A549 (cell line): ENCODE measurements around the gene JAM3. TPM values are rescaled to one million over a fixed set of nuclear protein-coding genes. Genes with fewer than 3 reads are reported as not detected.

Source experiments
- ATAC-seq, 2 experiments: fragments of 200-7000 bp in 1 of 2; fragments of >200 bp in 1 of 2; cut with Nextera tagmentation in 1 of 2; cut with Tn5 transposase in 1 of 2; 3 replicates each; pipeline versions ENCODE4 v1.8.0 to v1.9.1; 2018 to 2020; ENCODE audit warnings: mild to moderate bottlenecking in 1 of 2, moderate library complexity in 1 of 2
- CTCF ChIA-PET: fragments of 300-600 bp; sonication (Branson Sonifier 250); formaldehyde crosslinking; extraction: SDS; loops from one replicate; lab custom pipeline; 2021; ENCODE audit warnings: antibody characterized with exemption, inconsistent platforms; lab: Yijun Ruan, JAX
- POLR2A ChIA-PET: fragments of 350-600 bp; formaldehyde crosslinking; extraction: SDS; loops from one replicate; lab custom pipeline; 2021; ENCODE audit warnings: antibody characterized with exemption, inconsistent platforms; lab: Yijun Ruan, JAX
- DNase-seq, 2 experiments: peaks; one replicate each; pipeline versions ENCODE4 v3.0.0 to v3.0.0-alpha.2; 2011 to 2016; ENCODE audit warnings: low read depth in 1 of 2, low spot score in 1 of 2
- FAIRE-seq: peaks from 2 replicates; lab custom pipeline; 2011; peaks lifted over from hg19 to GRCh38; lab: Jason Lieb, UNC
- H3K27ac ChIP-seq, 2 experiments: fragments of >200 bp; sonication (Bioruptor Twin); formaldehyde crosslinking; 3 replicates each; pipeline ENCODE4 v1.5.1; 2016 to 2017
- H3K4me1 ChIP-seq: fragments of >200 bp; sonication (Bioruptor Twin); formaldehyde crosslinking; 3 replicates; pipeline ENCODE4 v1.6.1; 2016
- H3K4me2 ChIP-seq: fragments of >200 bp; sonication (Bioruptor Twin); formaldehyde crosslinking; 3 replicates; pipeline ENCODE4 v1.6.1; 2016
- H3K4me3 ChIP-seq: fragments of >200 bp; sonication (Bioruptor Twin); formaldehyde crosslinking; 3 replicates; pipeline ENCODE4 v1.5.1; 2016
- H3K9me3 ChIP-seq: fragments of >200 bp; sonication (Bioruptor Twin); formaldehyde crosslinking; 3 replicates; pipeline ENCODE4 v1.6.1; 2016
- BHLHE40 ChIP-seq: IDR thresholded peaks from 2 replicates; pipeline ENCODE4 v1.6.1; 2012; ENCODE audit warnings: low read depth, low read length, inconsistent platforms
- CHD4 ChIP-seq: fragments of 200-600 bp; sonication (generic); IDR thresholded peaks from 2 replicates; pipeline ENCODE4 v1.6.1; 2016; ENCODE audit warnings: antibody characterized with exemption, mild to moderate bottlenecking, borderline replicate concordance
- CTCF ChIP-seq: fragments of >200 bp; sonication (Bioruptor Twin); formaldehyde crosslinking; IDR thresholded peaks from 3 replicates; pipeline ENCODE4 v1.5.1; 2016
- EHF ChIP-seq: fragments of 250-450 bp; sonication (Bioruptor Pico); IDR thresholded peaks from 2 replicates; pipeline ENCODE4 v1.5.0; 2020; ENCODE audit warnings: mild to moderate bottlenecking
- EHMT2 ChIP-seq: fragments of 200-600 bp; sonication (generic); IDR thresholded peaks from 2 replicates; pipeline ENCODE4 v1.6.1; 2016; ENCODE audit warnings: antibody characterized with exemption, low read depth, mild to moderate bottlenecking, moderate library complexity
- ELK1 ChIP-seq: fragments of 150-350 bp; IDR thresholded peaks from 2 replicates; pipeline ENCODE4 v1.6.1; 2014; ENCODE audit warnings: low read depth, mild to moderate bottlenecking, low read length
- EP300 ChIP-seq, 2 experiments: fragments of >200 bp; sonication (Bioruptor Twin); formaldehyde crosslinking; IDR thresholded peaks; 2 replicates in 1 of 2; 3 replicates in 1 of 2; pipeline ENCODE4 v1.6.1; 2016 to 2017
- ESRRA ChIP-seq: fragments of 150-350 bp; IDR thresholded peaks from 2 replicates; pipeline ENCODE4 v1.6.1; 2014; ENCODE audit warnings: mild to moderate bottlenecking, low read length, borderline replicate concordance
- FOSL2 ChIP-seq, 2 experiments: fragments of 450-650 bp in 1 of 2; fragments of >200 bp in 1 of 2; sonication (Bioruptor Twin) in 1 of 2; formaldehyde crosslinking; IDR thresholded peaks; 2 replicates each; pipeline versions ENCODE4 v1.5.0 to v1.6.1; 2016 to 2020; ENCODE audit warnings: mild to moderate bottlenecking in 1 of 2, moderate library complexity in 1 of 2
- HDAC2 ChIP-seq: fragments of 200-600 bp; sonication (generic); IDR thresholded peaks from 2 replicates; pipeline ENCODE4 v1.6.1; 2016
- HES2 ChIP-seq: fragments of >200 bp; sonication (Bioruptor Twin); formaldehyde crosslinking; IDR thresholded peaks from 2 replicates; pipeline ENCODE4 v1.6.1; 2016
- HEYL ChIP-seq: fragments of 250-450 bp; sonication (Bioruptor Pico); IDR thresholded peaks from 2 replicates; pipeline ENCODE4 v1.8.0; 2021; ENCODE audit warnings: mild to moderate bottlenecking, moderate library complexity
- HMGXB4 ChIP-seq: fragments of 250-450 bp; sonication (Bioruptor Pico); IDR thresholded peaks from 2 replicates; pipeline ENCODE4 v1.5.0; 2021; ENCODE audit warnings: mild to moderate bottlenecking, moderate library complexity, borderline replicate concordance
- HOXA7 ChIP-seq: fragments of 250-450 bp; sonication (Bioruptor Pico); IDR thresholded peaks from 2 replicates; pipeline ENCODE4 v1.5.0; 2020; ENCODE audit warnings: mild to moderate bottlenecking, moderate library complexity
- HOXB5 ChIP-seq: fragments of 250-450 bp; sonication (Bioruptor Pico); IDR thresholded peaks from 2 replicates; pipeline ENCODE4 v1.5.0; 2020; ENCODE audit warnings: mild to moderate bottlenecking, moderate library complexity
- JUNB ChIP-seq: fragments of >200 bp; sonication (Bioruptor Twin); formaldehyde crosslinking; IDR thresholded peaks from 2 replicates; pipeline ENCODE4 v1.6.1; 2016
- KDM5A ChIP-seq: fragments of 200-600 bp; sonication (generic); IDR thresholded peaks from 2 replicates; pipeline ENCODE4 v1.6.1; 2016; ENCODE audit warnings: antibody characterized with exemption, mild to moderate bottlenecking
- MAFK ChIP-seq: fragments of 450-650 bp; IDR thresholded peaks from 2 replicates; pipeline ENCODE4 v1.6.1; 2014; ENCODE audit not compliant: partially characterized antibody
- MAX ChIP-seq: IDR thresholded peaks from 2 replicates; pipeline ENCODE4 v1.6.1; 2012
- MAZ ChIP-seq: fragments of 150-350 bp; IDR thresholded peaks from 2 replicates; pipeline ENCODE4 v1.6.1; 2014; ENCODE audit warnings: antibody characterized with exemption, low read depth, low read length, borderline replicate concordance
- NFE2L2 ChIP-seq: fragments of 150-350 bp; conservative IDR thresholded peaks from 2 replicates; pipeline ENCODE4 v1.6.1; 2014; ENCODE audit warnings: low read length
- NR3C1 ChIP-seq: fragments of >200 bp; sonication (Bioruptor Twin); formaldehyde crosslinking; IDR thresholded peaks from 3 replicates; pipeline ENCODE4 v1.6.1; 2017
- PHF8 ChIP-seq: fragments of 200-600 bp; sonication (generic); IDR thresholded peaks from 2 replicates; pipeline ENCODE4 v1.6.1; 2016; ENCODE audit warnings: low read depth, mild to moderate bottlenecking, antibody characterized with exemption, moderate library complexity, borderline replicate concordance
- RARB ChIP-seq: fragments of 250-450 bp; sonication (Bioruptor Pico); IDR thresholded peaks from 2 replicates; pipeline ENCODE4 v1.8.0; 2021; ENCODE audit warnings: mild to moderate bottlenecking, moderate library complexity
- RCOR1 ChIP-seq: fragments of 150-350 bp; IDR thresholded peaks from 2 replicates; pipeline ENCODE4 v1.6.1; 2014; ENCODE audit warnings: antibody characterized with exemption, low read length, low read depth
- REST ChIP-seq: fragments of 200-600 bp; sonication (generic); IDR thresholded peaks from 2 replicates; pipeline ENCODE4 v1.6.1; 2016; ENCODE audit warnings: antibody characterized with exemption, mild to moderate bottlenecking, moderate library complexity
- RNF2 ChIP-seq: fragments of 200-600 bp; sonication (generic); IDR thresholded peaks from 2 replicates; pipeline ENCODE4 v1.6.1; 2016; ENCODE audit warnings: low read depth, mild to moderate bottlenecking, antibody characterized with exemption, moderate library complexity, borderline replicate concordance
- SREBF2 ChIP-seq: fragments of 450-650 bp; IDR thresholded peaks from 2 replicates; pipeline ENCODE4 v1.6.1; 2014; ENCODE audit warnings: mild to moderate bottlenecking, moderate library complexity
- TFCP2L1 ChIP-seq: fragments of 250-450 bp; sonication (Bioruptor Pico); IDR thresholded peaks from 2 replicates; pipeline ENCODE4 v1.5.0; 2021; ENCODE audit warnings: mild to moderate bottlenecking
- TP53 ChIP-seq: fragments of 250-450 bp; sonication (Bioruptor Pico); IDR thresholded peaks from 2 replicates; pipeline ENCODE4 v1.5.0; 2021; ENCODE audit warnings: mild to moderate bottlenecking, moderate library complexity
- ZFP36 ChIP-seq: fragments of 450-650 bp; IDR thresholded peaks from 2 replicates; pipeline ENCODE4 v1.6.1; 2014; ENCODE audit warnings: borderline replicate concordance; ENCODE audit not compliant: partially characterized antibody
- WGBS: methylation state at CpG from one replicate; pipeline ENCODE4 v1.1.6; 2017; ENCODE audit errors: missing lambda C conversion rate; 5-methylcytosine and 5-hydroxymethylcytosine counted together
- polyA plus RNA-seq, 4 experiments: library from polyadenylated mRNA; depleted of rRNA in 3 of 4; stranded (reverse); fragments of >200 nt; fragmentation: RNase III in 1 of 4; extraction: RNeasy Plus Mini Kit Qiagen cat#74134 plus additional on column Dnase treatment in 1 of 4; gene quantifications; 2 replicates in 3 of 4; 3 replicates in 1 of 4; pipeline ENCODE4 v1.2.3, GENCODE V29; 2011 to 2017

JAM3 gene
- polyA plus RNA-seq, 2 of the 4 experiments (the other 2 are of a cell fraction), result 4.0 to 5.2 TPM

- H3K9me3 ChIP-seq, result no peaks in the 10 kb centered on the region
- FAIRE-seq, result no peak
- H3K27ac ChIP-seq, result no peak overlapping the region
- H3K4me2 ChIP-seq, result no peak overlapping the region
- ChIA-PET CTCF (interaction anchor here (1.0 kb wide), 1 partner anchor 20 kb away, joined by 3 read pairs; no protein-coding TSS in a partner anchor), POLR2A (no interaction called here)
- no peak for DNase-seq
- TF ChIP-seq MAZ (no peak), HOXB5 (CRISPR knock-in tag) (no peak), EP300 (IDR thresholded peaks at IDR 0.05) (no peak), HMGXB4 (CRISPR knock-in tag) (no peak), ZFP36 (no peak), RNF2 (no peak), ELK1 (no peak), HDAC2 (no peak), KDM5A (no peak), RCOR1 (no peak), CHD4 (no peak), HOXA7 (CRISPR knock-in tag) (no peak), RARB (CRISPR knock-in tag) (no peak), HES2 (no peak), EHF (CRISPR knock-in tag) (no peak), BHLHE40 (no peak), SREBF2 (no peak), FOSL2 (IDR thresholded peaks at IDR 0.05) (no peak), FOSL2 (CRISPR knock-in tag; IDR thresholded peaks at IDR 0.05) (no peak)
- H3K4me1 ChIP-seq, result no peaks in the 10 kb centered on the region
- WGBS, result 48% methylated on average over 6 of the region's 6 CpGs
- ATAC-seq, result no peak
- H3K4me3 ChIP-seq, result no peak overlapping the region
Measured at GRCh38 chr11:134070342-134070845, 1.5 kb downstream of the JAM3 start.

GRCh38 chr11:134071306-134071705 is 2.4 kb downstream of the JAM3 start:
- 44% methylated on average over 3 of the region's 3 CpGs for WGBS
- CTCF ChIA-PET, result interaction anchor here (1.0 to 1.4 kb wide), 2 partner anchors 21 to 143 kb away, joined by 3 read pairs; no protein-coding TSS in a partner anchor
- ATAC-seq (no peak), DNase-seq (no peak), FAIRE-seq (no peak)
- no peaks in the 10 kb centered on the region for H3K4me1 ChIP-seq
- no peak overlapping the region for H3K4me3 ChIP-seq
- H3K9me3 ChIP-seq, result no peaks in the 10 kb centered on the region
- H3K4me2 ChIP-seq, result no peak overlapping the region
- POLR2A ChIA-PET, result no interaction called here
- H3K27ac ChIP-seq, result no peak overlapping the region
- TF ChIP-seq NR3C1, result no peak
- TF ChIP-seq MAX, result no peak
- TF ChIP-seq PHF8, result no peak
- no peak for TF ChIP-seq MAFK
- TF ChIP-seq TP53 (CRISPR knock-in tag), result no peak
- no peak for TF ChIP-seq HEYL
- no peak for TF ChIP-seq REST
- TF ChIP-seq RARB (CRISPR knock-in tag), result no peak
- TF ChIP-seq JUNB, result no peak
- TF ChIP-seq ESRRA, result no peak
- TF ChIP-seq EHMT2, result no peak
- no peak for TF ChIP-seq BHLHE40
- TF ChIP-seq TFCP2L1 (CRISPR knock-in tag), result no peak
- TF ChIP-seq NFE2L2, result no peak
- no peak for TF ChIP-seq CTCF
